Measurements from ENCODE around the gene SAG. TPM values are rescaled to one million over a fixed set of nuclear protein-coding genes. Genes with fewer than 3 reads are reported as not detected.
A peak's percentile ranks its signal among the peaks of the same experiment; 100 is the strongest.

The SAG gene
- total RNA-seq, 3 donors from 2014 or later: 0.63 TPM; not detected in 2

DNA sequence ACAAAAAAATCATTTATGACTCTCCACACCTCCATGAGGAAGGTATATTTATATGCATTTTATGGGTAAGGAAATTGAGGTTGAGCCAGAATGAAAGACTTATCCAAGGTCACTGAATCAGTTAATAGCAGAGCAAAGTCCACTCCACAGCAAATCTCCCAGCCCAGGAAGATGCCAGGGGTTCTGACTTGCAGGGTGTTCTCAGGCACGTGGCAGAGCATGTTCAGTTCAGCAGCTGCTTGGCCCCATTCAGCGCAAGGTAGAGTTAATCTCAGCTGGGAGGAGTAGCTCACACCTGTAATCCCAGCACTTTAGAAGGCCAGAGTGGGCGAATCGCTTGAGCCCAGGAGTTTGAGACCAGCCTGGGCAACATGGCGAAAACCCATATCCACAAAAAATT lies 28.9 kb downstream of the SAG start:
- Histone ChIP-seq H3K36me3 (ENCODE audit: low read depth) (no peaks in the 10 kb centered on the region), H3K9me3 (no peaks in the 10 kb centered on the region), H3K4me3 (no peak overlapping the region), H3K4me1 (ENCODE audit: low read depth) (no peaks in the 10 kb centered on the region)
- DNase-seq (peak in 2 of 3 donors; percentile 68 to 73), ATAC-seq (peak; percentile 92)
- TF ChIP-seq, protein P1, sequence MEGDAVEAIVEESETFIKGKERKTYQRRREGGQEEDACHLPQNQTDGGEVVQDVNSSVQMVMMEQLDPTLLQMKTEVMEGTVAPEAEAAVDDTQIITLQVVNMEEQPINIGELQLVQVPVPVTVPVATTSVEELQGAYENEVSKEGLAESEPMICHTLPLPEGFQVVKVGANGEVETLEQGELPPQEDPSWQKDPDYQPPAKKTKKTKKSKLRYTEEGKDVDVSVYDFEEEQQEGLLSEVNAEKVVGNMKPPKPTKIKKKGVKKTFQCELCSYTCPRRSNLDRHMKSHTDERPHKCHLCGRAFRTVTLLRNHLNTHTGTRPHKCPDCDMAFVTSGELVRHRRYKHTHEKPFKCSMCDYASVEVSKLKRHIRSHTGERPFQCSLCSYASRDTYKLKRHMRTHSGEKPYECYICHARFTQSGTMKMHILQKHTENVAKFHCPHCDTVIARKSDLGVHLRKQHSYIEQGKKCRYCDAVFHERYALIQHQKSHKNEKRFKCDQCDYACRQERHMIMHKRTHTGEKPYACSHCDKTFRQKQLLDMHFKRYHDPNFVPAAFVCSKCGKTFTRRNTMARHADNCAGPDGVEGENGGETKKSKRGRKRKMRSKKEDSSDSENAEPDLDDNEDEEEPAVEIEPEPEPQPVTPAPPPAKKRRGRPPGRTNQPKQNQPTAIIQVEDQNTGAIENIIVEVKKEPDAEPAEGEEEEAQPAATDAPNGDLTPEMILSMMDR (IDR thresholded peaks at IDR 0.05): no peak
- intact Hi-C loops (cut with DNase I, micrococcal nuclease): no loop called here

DNA sequence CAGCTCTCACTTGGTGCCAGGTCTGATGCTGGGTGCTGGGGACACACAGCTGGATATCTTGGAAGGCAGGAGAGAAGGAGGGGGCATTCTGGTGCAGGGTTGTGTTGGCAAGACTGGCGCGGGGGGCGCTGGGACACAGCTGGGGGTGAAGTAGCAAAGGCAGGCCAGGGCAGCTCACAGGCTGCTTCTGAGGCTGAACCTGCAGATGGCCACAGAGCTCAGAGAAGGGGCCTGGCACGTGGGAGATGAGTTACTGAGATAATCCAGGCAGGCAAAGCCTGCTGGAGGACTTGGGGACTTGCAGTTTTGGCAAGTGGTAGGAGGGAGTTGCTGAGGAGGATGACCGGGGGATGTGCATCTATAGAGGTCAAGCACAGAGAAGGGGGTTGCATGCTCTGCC lies 30.4 kb downstream of the SAG start:
- DNase-seq (peak in 1 of 3 donors; percentile 48), ATAC-seq (no peak)
- TF ChIP-seq, protein P1 (IDR thresholded peaks at IDR 0.05): no peak
- intact Hi-C loops (cut with DNase I, micrococcal nuclease): no loop called here
- Histone ChIP-seq H3K4me3 (no peak overlapping the region), H3K36me3 (ENCODE audit: low read depth) (no peaks in the 10 kb centered on the region), H3K4me1 (ENCODE audit: low read depth) (no peaks in the 10 kb centered on the region), H3K9me3 (no peaks in the 10 kb centered on the region)

DNA sequence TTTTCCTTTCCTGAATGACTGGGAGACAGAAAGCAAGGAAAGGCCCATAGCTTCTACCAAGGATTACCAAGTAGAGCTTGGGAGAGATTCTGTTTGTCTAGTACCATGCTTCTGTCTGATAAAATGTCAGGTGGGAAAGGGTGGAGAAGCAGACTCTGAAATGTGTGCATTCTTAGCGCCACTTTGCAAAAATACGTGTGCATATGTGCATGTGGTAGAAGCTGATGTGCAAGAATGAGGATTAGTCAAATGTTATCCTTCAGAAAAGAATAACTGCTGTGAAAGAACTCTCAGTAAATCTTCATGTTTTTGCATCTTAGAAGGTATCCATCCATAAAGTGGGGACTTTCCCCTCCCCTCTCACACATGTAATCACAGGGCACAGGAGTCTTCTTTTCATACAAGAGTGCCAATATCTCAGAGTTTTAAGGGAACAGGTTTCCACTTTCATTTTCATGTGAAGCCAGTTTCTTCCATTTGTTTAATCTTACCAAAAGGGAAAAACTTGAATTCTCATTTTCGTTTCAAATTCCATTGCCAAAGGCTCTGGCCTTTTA lies 31.3 kb downstream of the SAG start:
- H3K4me3 ChIP-seq: no peak overlapping the region
- TF ChIP-seq, protein P1 (IDR thresholded peaks at IDR 0.05): no peak
- no peaks in the 10 kb centered on the region for H3K9me3 ChIP-seq
- no peak for ATAC-seq
- no peaks in the 10 kb centered on the region for H3K36me3 ChIP-seq (ENCODE audit: low read depth)
- H3K4me1 ChIP-seq (ENCODE audit: low read depth): no peaks in the 10 kb centered on the region
- no peak for DNase-seq
- intact Hi-C loops (cut with DNase I, micrococcal nuclease): no loop called here

DNA sequence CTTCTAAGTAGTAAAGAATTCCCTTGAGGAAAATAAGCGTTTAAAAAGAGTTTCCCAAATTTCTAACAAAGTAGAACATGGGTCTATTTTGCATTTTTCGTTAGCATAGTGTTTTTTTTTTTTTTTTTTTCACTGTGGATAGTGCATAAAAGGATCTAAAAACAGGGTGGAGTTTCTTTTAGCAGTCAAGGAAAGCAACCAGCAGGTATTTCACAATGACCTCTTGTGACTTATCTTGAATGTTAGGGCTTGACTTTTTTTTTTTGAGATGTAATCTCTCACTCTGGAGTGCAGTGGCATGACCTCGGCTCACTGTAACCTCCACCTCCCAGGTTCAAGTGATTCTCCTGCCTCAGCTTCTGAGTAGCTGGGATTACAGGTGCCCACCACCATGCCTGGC lies 31.8 kb downstream of the SAG start:
- H3K36me3 ChIP-seq (ENCODE audit: low read depth): no peaks in the 10 kb centered on the region
- H3K4me1 ChIP-seq (ENCODE audit: low read depth): no peaks in the 10 kb centered on the region
- DNase-seq (no peak), ATAC-seq (peak; percentile 13)
- intact Hi-C loops (cut with DNase I, micrococcal nuclease): no loop called here
- H3K4me3 ChIP-seq: no peak overlapping the region
- no peaks in the 10 kb centered on the region for H3K9me3 ChIP-seq
- TF ChIP-seq, protein P1 (IDR thresholded peaks at IDR 0.05): no peak

DNA sequence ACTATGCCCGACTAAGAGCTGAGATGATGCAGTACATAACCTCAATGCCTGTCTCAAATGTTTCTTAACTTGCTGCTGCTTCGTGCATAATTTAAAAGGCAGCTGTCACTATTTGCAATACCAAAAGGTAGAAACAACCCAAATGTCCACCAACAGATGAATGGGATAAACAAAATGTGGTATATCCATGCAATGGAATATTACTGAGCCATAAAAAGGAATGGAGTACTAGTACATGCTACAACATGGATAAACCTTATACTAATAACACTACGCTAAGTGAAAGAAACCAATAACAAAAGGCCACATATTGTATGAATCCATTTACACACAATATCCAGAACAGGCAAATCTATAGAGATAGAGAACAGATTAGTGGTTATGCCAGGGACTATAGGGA lies 33.7 kb downstream of the SAG start:
- Histone ChIP-seq H3K4me3 (no peak overlapping the region), H3K9me3 (no peaks in the 10 kb centered on the region), H3K36me3 (ENCODE audit: low read depth) (no peaks in the 10 kb centered on the region), H3K4me1 (ENCODE audit: low read depth) (no peaks in the 10 kb centered on the region)
- ATAC-seq (no peak), DNase-seq (no peak)
- TF ChIP-seq, protein P1 (IDR thresholded peaks at IDR 0.05): no peak
- intact Hi-C loops (cut with DNase I, micrococcal nuclease): no loop called here

DNA sequence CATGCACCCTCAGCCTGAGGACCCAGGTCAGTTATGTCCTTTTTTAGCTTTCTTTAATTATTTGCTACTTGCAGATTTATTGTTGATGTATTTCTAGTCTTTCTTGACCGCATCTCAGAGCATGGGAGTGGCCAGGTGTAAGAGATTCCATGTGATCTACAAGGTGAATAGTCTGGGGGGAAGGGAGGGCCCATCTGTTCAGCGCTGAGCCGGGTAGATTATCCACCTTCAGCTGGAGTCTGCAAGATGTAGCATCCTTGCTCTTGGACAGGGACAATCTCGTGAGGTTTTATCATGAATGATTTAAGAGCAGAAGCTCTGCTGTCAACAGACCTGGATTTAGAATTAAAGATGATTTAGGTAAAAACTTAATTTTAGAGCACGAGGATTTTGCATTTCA lies 34.7 kb downstream of the SAG start:
- Histone ChIP-seq H3K4me1 (ENCODE audit: low read depth) (no peaks in the 10 kb centered on the region), H3K9me3 (no peaks in the 10 kb centered on the region), H3K36me3 (ENCODE audit: low read depth) (no peaks in the 10 kb centered on the region), H3K4me3 (no peak overlapping the region)
- DNase-seq (no peak), ATAC-seq (no peak)
- TF ChIP-seq, protein P1 (IDR thresholded peaks at IDR 0.05): no peak
- intact Hi-C loops (cut with DNase I, micrococcal nuclease): no loop called here

Data from mucosa of descending colon (tissue), 3 donors.